ENCODE measurements around the gene MRPS2.
"Not testable (repeated sequence)": the region's sequence is repeated elsewhere in the genome, so short reads cannot be mapped to it uniquely, and the experiment has no call there.

The MRPS2 gene

GRCh38 chr9:135514342-135515082 lies 14.0 kb downstream of the MRPS2 start:
- DNase-seq (ENCODE audit: low spot score), result no peak

DNA sequence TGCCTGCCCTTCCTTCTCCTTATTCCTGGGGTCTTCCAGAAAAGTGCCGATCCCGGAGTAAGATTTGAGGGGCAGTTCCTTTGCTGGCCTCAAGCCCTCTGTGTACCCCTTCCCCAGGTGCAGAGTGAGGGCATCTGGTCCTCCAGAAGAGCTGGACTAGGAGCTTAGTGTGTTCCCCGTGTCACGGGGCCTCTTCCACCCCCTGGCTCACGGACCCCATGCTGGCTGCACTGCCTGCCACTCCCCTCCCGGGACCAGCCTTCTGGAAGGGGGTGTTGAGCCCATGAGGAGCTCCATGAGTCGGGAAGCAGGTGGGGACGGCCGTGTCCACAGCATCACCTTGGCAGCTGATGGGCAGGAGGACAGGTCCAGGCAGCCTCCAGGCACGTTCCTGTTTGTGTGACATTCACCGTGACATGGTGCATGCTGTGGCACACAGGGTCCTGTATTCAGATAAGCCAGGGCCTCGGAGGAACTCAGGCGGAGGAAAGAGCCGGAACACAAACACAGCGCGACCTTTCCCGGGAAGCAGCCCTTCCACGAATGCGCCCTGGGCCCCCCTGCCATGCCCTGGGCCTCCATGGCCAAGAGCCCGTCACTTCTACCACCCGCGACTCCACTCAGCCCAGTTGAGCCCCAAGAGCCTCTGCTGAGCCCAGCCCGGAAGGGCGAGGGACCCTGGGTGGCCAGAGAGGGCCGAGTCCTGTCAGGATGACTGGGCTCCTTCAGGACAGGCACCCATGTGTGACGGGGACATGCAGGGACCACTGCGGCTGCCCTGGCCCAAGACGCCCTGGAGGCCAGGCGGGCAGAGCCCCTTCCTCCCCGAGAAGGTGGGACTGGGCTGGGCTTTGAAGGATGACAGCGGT lies 14.8 kb downstream of the MRPS2 start:
- no peak for DNase-seq (ENCODE audit: low spot score)

GRCh38 chr9:135516132-135516860 lies 15.8 kb downstream of the MRPS2 start:
- DNase-seq (ENCODE audit: low spot score), result no peak

DNA sequence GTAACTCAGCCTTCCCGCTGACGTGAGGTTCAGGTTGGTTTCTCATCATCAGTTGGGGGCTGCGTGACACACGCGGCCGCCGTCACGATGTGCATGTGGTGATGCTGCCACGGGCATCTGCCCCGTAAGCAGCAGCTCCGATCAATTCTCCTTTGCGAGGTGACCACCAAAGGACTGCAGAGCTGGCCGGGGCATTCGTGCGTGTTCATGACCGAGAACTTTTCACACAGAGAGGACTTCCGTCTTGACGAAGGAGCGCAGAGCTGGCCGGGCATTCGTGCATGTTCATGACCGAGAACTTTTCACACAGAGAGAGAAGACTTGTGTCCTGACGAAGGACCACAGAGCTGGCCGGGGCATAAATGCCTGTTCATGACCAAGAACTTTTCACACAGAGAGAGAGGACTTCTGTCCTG lies 16.9 kb downstream of the MRPS2 start:
- no peak for DNase-seq (ENCODE audit: low spot score)

DNA sequence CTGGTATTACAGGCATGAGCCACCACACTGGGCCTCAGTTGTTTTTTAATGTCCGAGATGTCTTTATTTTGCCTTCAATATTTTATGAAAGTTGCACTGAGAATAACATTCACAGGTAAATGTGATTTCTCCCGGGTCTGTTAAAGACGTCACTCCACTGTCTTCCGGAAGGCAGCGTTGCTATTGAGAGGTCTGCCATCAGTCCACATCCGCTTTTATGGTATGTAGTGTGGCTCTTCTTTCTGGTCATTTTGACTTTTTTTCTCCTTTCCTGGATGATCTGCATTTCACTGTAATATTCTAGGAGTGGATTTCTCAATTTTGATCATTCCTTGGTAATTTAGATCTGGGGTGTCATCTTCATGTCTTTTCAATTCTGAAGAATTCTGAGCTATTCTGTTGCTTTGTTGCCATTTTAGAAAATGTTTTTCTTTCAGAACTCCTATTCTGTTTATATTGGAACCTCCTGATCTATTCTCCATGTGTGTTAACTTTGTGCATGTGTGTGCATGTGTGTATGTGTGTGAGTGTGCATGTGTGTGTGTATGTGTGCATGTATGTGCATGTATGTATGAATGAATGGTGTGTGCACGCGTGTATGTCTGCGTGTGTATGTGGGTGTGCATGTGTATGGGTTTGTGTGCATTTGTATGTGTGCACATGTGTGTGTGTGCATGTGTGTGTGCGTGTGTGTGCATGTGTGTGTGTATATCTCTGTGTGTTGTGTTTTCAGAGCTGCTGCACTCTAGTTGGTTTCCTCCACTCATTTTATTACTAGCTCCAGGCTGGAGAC lies 18.9 kb downstream of the MRPS2 start:
- DNase-seq (ENCODE audit: low spot score), result no peak

DNA sequence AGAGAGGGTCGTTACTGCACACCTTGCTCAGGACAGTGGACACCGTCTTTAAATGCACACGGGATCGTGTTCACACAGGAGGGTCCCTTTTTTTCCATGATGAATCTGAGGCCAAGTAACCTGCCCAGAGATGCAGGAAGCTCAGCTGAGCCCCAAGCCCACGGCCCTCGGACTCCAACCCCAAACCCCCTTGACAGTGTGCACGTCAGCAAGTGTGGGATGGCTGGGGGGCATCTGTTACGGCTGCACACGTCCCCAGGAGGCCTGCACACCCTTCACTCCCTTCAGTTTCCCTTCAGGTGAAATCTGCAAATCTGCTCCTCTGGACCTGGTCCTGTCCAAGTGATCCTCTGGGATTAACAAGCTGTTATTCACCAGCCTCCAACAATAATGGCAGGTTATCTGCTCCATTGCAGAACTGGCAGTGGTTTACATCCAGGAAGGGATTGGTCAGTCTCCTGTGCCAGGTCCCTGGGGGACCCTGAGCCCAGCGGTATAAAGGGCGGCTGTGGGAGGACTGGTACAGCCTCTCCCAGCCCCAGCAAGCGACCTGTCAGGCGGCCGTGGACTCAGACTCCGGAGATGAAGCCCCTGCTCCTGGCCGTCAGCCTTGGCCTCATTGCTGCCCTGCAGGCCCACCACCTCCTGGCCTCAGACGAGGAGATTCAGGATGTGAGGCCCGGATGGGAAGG lies 20.6 kb downstream of the MRPS2 start, which contains the start of gene LCN1:
TSS of gene LCN1 (plus strand) at position 525 of the 692 bp plus-strand sequence. CDS start at position 583, 58 bp downstream.
- no peak for DNase-seq (ENCODE audit: low spot score)

DNA sequence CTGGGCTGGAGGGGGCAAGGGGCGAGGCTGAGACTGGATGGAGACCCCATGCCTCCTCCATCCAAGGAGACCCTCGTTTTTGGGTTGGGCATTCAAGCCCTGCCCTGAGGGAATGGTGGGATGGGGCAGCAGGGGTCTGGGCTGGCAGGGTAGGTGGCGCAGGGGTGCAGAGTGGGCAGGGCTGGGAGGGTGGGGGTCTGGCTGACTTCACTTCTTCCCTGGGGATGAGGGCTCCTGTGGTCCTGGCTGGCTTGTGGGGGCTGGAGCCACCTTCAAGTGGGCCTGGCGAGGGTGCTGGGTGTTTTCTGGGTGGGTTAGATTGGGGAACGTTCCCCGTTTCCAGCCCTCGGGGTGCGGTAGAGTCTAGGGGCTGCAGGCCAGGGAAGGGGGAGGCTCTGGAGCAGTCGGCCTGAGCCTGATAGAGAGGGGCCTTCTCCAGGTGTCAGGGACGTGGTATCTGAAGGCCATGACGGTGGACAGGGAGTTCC lies 21.2 kb downstream of the MRPS2 start:
- DNase-seq (ENCODE audit: low spot score), result no peak

DNA sequence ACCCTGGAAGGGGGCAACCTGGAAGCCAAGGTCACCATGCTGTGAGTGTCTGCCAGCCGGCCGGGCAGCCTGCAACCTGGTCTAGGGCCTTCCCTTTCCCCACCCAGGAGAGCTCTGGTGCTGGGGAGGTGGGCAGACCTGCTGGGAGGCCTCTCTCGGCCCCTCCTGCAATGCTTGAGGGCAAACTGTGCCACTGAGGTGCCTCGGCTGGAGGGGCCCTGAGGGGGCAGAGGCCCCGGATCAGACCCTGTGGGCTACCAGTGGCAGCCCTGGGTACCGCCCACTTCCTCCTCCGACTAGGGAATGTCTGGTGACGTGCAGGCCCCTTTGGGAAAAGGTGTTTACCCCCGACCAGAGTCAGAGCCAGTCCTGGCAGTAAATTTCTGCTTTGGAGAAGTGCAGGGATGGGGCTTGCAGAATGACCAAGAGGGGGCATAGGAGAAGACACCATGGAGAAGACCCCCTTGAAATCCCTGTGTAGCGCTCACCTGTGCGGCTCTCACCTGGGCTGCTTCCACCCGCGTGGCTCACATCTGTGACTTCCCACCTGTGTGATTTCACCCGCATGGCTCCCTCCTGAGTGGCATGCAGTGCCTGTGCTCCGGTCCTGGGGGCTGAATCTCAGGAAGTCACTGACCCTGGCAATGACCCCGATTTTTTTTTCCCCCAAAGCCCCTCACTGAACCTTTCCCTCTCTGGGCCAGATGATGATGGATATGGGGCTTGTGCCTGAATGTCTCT lies 21.8 kb downstream of the MRPS2 start:
- DNase-seq (ENCODE audit: low spot score), result no peak

DNA sequence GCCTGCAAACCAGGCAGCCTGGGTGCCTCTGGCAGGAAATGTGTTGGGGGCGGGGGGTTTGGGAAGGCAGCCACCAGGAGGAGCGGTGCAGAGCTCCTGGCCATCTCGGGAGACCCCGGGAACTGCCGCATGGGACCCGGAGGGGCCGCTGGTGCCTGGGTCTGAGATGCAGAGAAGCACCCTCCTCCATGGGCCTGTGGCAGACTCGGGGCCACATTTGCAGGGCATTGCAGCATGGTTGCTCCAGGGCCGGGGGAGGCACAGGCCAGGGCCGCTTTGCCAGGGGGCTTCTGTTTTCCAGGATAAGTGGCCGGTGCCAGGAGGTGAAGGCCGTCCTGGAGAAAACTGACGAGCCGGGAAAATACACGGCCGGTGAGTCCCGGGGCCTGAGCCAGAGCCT lies 22.4 kb downstream of the MRPS2 start:
- no peak for DNase-seq (ENCODE audit: low spot score)

- no peak for DNase-seq (ENCODE audit: low spot score)
Measured at GRCh38 chr9:135523521-135524129, 23.1 kb downstream of the MRPS2 start.

DNA sequence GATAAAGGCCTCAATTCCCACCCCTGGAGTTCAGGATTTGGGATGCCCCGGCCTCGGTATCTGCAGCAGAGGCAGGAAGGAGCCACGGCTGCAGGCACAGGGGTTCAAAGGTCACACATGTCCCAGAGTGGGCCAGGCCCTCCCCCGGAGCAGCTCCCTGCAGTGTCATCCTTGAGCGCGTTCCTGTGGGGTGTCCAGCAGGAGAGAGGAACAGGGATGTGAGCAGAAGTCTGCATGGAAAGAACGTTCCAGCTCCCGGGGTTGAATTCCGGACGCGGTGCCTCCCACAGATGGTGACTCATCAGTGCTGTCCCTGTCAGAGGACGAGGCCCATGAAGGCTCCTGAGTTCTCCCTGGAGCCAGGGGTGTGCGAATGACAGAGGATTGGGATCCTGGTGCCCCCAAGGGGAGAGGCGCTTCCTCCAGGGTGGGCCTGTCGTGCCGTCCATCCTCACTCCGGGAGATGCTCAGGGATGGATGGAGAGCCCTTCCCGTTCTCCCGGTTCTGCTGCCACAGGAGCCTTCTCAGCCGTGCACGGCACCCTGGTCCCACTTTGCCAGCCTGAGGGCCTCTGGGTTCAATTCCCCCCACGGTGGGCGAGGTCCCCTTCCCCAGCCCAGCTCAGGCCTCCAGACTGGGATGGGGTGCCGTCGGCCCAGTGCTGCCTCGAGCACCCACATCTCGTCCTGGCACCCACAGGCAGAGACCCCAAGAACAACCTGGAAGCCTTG lies 23.8 kb downstream of the MRPS2 start:
- no peak for DNase-seq (ENCODE audit: low spot score)

- DNase-seq (ENCODE audit: low spot score), result no peak
Measured at GRCh38 chr9:135525241-135526088, 25.0 kb downstream of the MRPS2 start.

DNA sequence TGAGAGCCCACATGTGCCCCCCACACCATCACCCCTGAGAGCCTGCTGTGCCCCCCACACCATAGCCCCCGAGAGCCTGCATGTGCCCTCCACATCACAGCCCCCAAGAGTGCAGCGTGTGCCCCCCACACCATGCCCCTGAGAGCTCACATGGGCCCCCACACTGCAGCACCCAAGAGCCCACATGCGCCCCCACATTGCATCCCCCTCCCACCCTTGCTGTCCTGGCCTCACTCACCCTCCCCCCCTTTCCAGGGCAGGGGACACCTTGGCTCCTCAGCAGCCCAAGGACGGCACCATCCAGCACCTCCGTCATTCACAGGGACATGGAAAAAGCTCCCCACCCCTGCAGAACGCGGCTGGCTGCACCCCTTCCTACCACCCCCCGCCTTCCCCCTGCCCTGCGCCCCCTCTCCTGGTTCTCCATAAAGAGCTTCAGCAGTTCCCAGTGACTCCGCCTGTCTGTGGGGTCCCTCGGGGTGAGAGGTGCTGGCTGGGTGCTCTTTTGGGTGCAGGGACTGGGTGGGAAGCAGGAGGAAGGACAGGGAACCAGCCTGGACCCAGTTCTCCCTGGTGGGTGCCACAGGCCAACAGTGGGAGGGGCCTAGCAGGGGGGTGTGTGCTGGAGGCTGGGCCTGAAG lies 25.7 kb downstream of the MRPS2 start:
- DNase-seq (ENCODE audit: low spot score), result no peak

- no peak for DNase-seq (ENCODE audit: low spot score)
Measured at GRCh38 chr9:135526730-135527571, 26.5 kb downstream of the MRPS2 start.

DNA sequence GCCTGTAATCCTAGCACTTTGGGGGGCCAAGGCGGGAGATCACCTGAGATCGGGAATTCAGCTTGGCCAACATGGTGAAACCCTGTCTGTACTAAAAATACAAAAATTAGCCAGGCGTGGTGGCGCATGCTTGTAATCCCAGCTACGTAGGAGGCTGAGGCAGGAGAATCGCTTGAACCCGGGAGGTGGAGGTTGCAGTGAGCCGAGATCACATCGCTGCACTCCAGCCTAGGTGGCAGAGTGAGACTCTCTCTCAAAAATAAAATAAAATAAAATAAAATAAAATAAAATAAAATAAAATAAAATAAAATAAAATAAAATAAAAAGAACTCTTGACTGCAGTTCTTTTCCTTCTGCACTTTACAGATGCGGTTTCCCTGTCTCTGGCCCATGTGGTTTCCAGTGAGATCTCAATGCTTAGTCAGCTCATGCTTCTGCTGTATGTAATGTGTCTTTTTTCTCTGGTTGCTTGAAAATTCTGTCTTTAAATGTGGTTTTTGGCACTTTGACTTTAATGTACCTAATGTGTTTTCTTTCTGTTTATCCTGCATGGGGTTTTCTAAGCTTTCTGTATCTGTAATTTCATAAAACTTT lies 28.5 kb downstream of the MRPS2 start:
- not testable (repeated sequence) for DNase-seq (ENCODE audit: low spot score)

DNA sequence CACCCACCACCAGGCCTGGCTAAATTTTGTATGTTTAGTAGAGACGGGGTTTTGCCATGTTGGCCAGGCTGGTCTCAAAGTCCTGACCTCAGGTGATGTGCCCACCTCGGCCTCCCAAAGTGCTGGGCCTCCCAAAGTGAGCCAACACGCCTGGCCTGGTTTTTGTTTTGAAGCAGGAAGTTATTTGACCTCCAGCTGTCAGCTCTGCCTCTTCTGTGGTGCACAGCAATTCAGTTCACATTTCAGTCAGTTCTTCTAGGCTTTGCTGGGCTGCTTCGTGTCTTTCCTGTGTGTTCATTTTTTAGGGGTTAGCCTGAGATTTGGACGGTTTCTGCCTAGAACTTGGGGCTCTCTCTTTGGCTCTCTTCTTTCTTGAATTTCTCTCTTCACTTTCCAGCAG lies 29.7 kb downstream of the MRPS2 start:
- no peak for DNase-seq (ENCODE audit: low spot score)
